Measurements from ENCODE around the gene CHAD. TPM values are rescaled to one million over a fixed set of nuclear protein-coding genes. Genes with fewer than 3 reads are reported as not detected.
"Not testable (repeated sequence)": the region's sequence is repeated elsewhere in the genome, so short reads cannot be mapped to it uniquely, and the experiment has no call there.

CHAD gene
- total RNA-seq, 1 donor from 2014 or later: 0.42 TPM

- intact Hi-C loops (cut with micrococcal nuclease): no loop called here
- no peak overlapping the region for H3K4me3 Mint-ChIP-seq
- ChIA-PET POLR2A (interaction anchor here (1.5 kb wide), 1 partner anchor 33 kb away, joined by 3 read pairs; the partner anchor contains the start of gene LRRC59), CTCF (no interaction called here)
- no peaks in the 10 kb centered on the region for H3K9me3 Mint-ChIP-seq
- peaks cover 26% of the 10 kb centered on the region for H3K4me1 Mint-ChIP-seq
- no peak overlapping the region for H3K27ac Mint-ChIP-seq
- ATAC-seq (ENCODE audit: low read depth) (no peak), DNase-seq (no peak)
- no peak for TF ChIP-seq CTCF (IDR thresholded peaks at IDR 0.05)
- peaks cover 10% of the 10 kb centered on the region for H3K36me3 Mint-ChIP-seq (ENCODE audit: low read depth)
- H3K27me3 Mint-ChIP-seq: no peaks in the 10 kb centered on the region
Observed at GRCh38 chr17:50429793-50430192, 38.9 kb downstream of the CHAD start.

GRCh38 chr17:50428831-50429424, 39.8 kb downstream of the CHAD start:
- intact Hi-C loops (cut with micrococcal nuclease): no loop called here
- no peaks in the 10 kb centered on the region for H3K9me3 Mint-ChIP-seq
- no peak for TF ChIP-seq CTCF (IDR thresholded peaks at IDR 0.05)
- peaks cover 28% of the 10 kb centered on the region for H3K4me1 Mint-ChIP-seq
- H3K27me3 Mint-ChIP-seq: no peaks in the 10 kb centered on the region
- POLR2A ChIA-PET: interaction anchor here (0.7 to 1.5 kb wide), 2 partner anchors 10 to 32 kb away, joined by 3 read pairs; partner anchors contain the start of gene LRRC59
- H3K4me3 Mint-ChIP-seq: no peak overlapping the region
- ATAC-seq (ENCODE audit: low read depth): no peak
- peaks cover 8% of the 10 kb centered on the region for H3K36me3 Mint-ChIP-seq (ENCODE audit: low read depth)
- CTCF ChIA-PET: no interaction called here
- H3K27ac Mint-ChIP-seq: no peak overlapping the region
- no peak for DNase-seq

GRCh38 chr17:50428126-50428525, 40.6 kb downstream of the CHAD start:
- H3K4me1 Mint-ChIP-seq: peaks cover 31% of the 10 kb centered on the region
- H3K27me3 Mint-ChIP-seq; H3K9me3 Mint-ChIP-seq; H3K36me3 Mint-ChIP-seq (ENCODE audit: low read depth); intact Hi-C loops (cut with micrococcal nuclease); H3K4me3 Mint-ChIP-seq; ATAC-seq (ENCODE audit: low read depth); H3K27ac Mint-ChIP-seq; DNase-seq; CTCF ChIA-PET; POLR2A ChIA-PET: not testable (repeated sequence)

- Mint-ChIP-seq H3K27ac (peak overlapping the region; percentile 83), H3K27me3 (no peaks in the 10 kb centered on the region), H3K36me3 (ENCODE audit: low read depth) (peaks cover 8% of the 10 kb centered on the region), H3K9me3 (no peaks in the 10 kb centered on the region), H3K4me1 (peaks cover 34% of the 10 kb centered on the region), H3K4me3 (peak overlapping the region; percentile 83)
- peak; percentile 18 for DNase-seq
- peak; percentile 18 for ATAC-seq (ENCODE audit: low read depth)
- POLR2A ChIA-PET: interaction anchor here (0.5 to 3.6 kb wide), 6 partner anchors 11 to 639 kb away, joined by 3 to 29 read pairs (median 5); partner anchors contain the start of genes KAT7, LRRC59 and RSAD1
- intact Hi-C loops (cut with micrococcal nuclease): loop anchor here (1.0 to 2.0 kb wide), 4 partner anchors 26 to 54 kb away; partner anchors contain the start of genes EME1, LRRC59 and MRPL27
- TF ChIP-seq CTCF (IDR thresholded peaks at IDR 0.05): no peak
- CTCF ChIA-PET: interaction anchor here (1.2 to 3.0 kb wide), 2 partner anchors 29 to 65 kb away, joined by 3 to 21 read pairs; partner anchors contain the start of gene LRRC59
Observed at GRCh38 chr17:50426814-50427787, 41.6 kb downstream of the CHAD start.

- peak overlapping the region; percentile 83 for H3K27ac Mint-ChIP-seq
- peak overlapping the region; percentile 83 for H3K4me3 Mint-ChIP-seq
- H3K9me3 Mint-ChIP-seq: no peaks in the 10 kb centered on the region
- ATAC-seq (ENCODE audit: low read depth) (no peak), DNase-seq (no peak)
- POLR2A ChIA-PET: interaction anchor here (0.5 to 3.6 kb wide), 5 partner anchors 10 to 638 kb away, joined by 3 to 29 read pairs (median 5); partner anchors contain the start of genes KAT7, LRRC59 and RSAD1
- H3K4me1 Mint-ChIP-seq: peaks cover 39% of the 10 kb centered on the region
- peaks cover 8% of the 10 kb centered on the region for H3K36me3 Mint-ChIP-seq (ENCODE audit: low read depth)
- CTCF ChIA-PET: interaction anchor here (1.2 to 3.0 kb wide), 2 partner anchors 28 to 64 kb away, joined by 3 to 21 read pairs; partner anchors contain the start of gene LRRC59
- intact Hi-C loops (cut with micrococcal nuclease): loop anchor here (1.0 to 2.0 kb wide), 4 partner anchors 26 to 54 kb away; partner anchors contain the start of genes EME1, LRRC59 and MRPL27
- no peak for TF ChIP-seq CTCF (IDR thresholded peaks at IDR 0.05)
- no peaks in the 10 kb centered on the region for H3K27me3 Mint-ChIP-seq
Observed at GRCh38 chr17:50426472-50426782, 42.3 kb downstream of the CHAD start.
